ENCODE measurements around the gene KRTAP10-10. TPM values are rescaled to one million over a fixed set of nuclear protein-coding genes. Genes with fewer than 3 reads are reported as not detected.

KRTAP10-10 gene
- total RNA-seq, 1 donor from 2014 or later: not detected

DNA sequence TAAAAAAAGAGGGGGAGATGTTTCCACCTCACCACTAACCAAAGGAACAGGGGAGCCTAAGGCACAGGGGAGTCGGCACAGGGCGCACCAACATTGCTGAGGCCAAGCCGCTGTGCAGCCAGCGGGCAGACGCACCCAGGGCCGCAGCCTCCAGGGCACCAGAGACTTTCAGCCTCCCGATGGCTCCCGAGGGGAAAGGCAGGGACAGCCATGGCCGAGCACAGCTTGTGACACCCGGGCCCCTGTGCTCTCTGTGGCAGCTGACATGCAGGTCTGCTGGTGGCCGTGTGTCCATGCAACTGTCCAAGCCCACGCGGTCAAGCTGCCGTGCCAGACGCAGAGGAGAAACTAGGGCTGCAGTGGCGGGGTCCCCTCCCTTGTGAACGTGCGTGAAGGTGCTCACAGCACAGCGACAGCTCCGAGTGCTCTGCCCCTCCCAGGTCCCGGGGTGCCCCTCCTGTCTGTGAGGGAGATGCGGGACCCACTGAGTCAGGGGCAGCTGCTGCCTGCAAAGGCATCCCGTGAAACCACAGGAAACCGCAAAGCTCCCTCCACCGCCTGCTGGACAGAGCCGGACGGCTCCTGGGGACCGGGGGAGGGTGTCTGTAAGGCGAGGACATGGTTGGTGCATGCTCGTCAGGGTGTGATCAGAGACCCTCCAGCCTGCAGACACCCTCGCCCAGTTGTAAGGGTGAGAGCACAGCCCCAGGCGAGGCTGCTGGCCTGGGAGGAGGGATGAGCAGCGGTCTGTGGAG is 11.6 kb downstream of the KRTAP10-10 start:
- no peak overlapping the region for H3K27ac ChIP-seq
- peaks cover 13% of the 10 kb centered on the region for H3F3A ChIP-seq (ENCODE audit: low read depth)
- H3K79me2 ChIP-seq (ENCODE audit: low read depth): no peaks in the 10 kb centered on the region
- Mint-ChIP-seq H3K36me3 (peaks cover 4% of the 10 kb centered on the region), H3K4me3 (no peak overlapping the region), H3K9me3 (peaks cover 30% of the 10 kb centered on the region), H3K4me1 (peaks cover 13% of the 10 kb centered on the region), H3K27ac (peak overlapping the region; percentile 38), H3K27me3 (ENCODE audit: insufficient read depth, low read depth) (peaks cover 14% of the 10 kb centered on the region)
- H3K4me1 ChIP-seq: peaks cover 19% of the 10 kb centered on the region
- TF ChIP-seq, protein P1, sequence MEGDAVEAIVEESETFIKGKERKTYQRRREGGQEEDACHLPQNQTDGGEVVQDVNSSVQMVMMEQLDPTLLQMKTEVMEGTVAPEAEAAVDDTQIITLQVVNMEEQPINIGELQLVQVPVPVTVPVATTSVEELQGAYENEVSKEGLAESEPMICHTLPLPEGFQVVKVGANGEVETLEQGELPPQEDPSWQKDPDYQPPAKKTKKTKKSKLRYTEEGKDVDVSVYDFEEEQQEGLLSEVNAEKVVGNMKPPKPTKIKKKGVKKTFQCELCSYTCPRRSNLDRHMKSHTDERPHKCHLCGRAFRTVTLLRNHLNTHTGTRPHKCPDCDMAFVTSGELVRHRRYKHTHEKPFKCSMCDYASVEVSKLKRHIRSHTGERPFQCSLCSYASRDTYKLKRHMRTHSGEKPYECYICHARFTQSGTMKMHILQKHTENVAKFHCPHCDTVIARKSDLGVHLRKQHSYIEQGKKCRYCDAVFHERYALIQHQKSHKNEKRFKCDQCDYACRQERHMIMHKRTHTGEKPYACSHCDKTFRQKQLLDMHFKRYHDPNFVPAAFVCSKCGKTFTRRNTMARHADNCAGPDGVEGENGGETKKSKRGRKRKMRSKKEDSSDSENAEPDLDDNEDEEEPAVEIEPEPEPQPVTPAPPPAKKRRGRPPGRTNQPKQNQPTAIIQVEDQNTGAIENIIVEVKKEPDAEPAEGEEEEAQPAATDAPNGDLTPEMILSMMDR (IDR thresholded peaks at IDR 0.05): no peak
- TF ChIP-seq EZH2phosphoT487 (IDR thresholded peaks at IDR 0.05) (no peak), EZH2 (IDR thresholded peaks at IDR 0.05) (no peak)
- DNase-seq (ENCODE audit: low spot score): no peak
- H3K36me3 ChIP-seq: no peaks in the 10 kb centered on the region
- H4K20me1 ChIP-seq (ENCODE audit: low read depth): no peaks in the 10 kb centered on the region
- H2AFZ ChIP-seq (replicated peaks): no peak overlapping the region
- no peak overlapping the region for H3K4me3 ChIP-seq
- no peak overlapping the region for H3K4me2 ChIP-seq
- H3K27me3 ChIP-seq: no peaks in the 10 kb centered on the region
- H3K9ac ChIP-seq: no peak overlapping the region
- peaks cover 8% of the 10 kb centered on the region for H3K9me3 ChIP-seq (ENCODE audit: low read depth)

DNA sequence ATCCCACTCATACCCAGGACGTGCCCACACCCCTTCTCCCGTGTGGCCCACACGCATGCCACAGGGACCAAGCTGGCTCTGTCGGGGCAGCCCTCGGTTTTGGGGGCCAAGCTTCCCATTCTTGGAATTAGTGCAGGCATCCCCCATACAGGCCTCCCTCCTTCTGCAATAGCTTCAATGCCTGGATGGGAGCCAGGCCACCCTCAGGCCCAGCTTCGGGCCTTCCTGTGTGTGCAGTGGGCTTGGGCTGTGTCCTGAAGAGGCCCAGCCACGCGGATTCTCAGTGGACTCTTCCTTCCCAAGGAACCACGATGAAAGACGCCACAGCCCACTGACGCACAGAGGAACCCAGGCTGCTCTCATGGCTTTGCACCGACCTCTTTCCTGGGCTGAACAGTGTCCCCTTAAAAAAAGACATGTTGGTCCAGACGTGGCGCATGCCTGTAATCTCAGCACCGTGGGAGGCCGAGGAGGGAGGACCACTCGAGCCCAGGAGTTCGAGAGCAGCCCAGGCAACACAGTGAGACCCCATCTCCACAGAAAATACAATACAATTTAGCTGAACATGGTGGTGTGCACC is 12.5 kb downstream of the KRTAP10-10 start:
- Histone ChIP-seq H3K4me3 (no peak overlapping the region), H3K4me2 (no peak overlapping the region), H3K79me2 (ENCODE audit: low read depth) (no peaks in the 10 kb centered on the region), H4K20me1 (ENCODE audit: low read depth) (no peaks in the 10 kb centered on the region), H3K27me3 (no peaks in the 10 kb centered on the region), H3K36me3 (no peaks in the 10 kb centered on the region), H3K4me1 (peaks cover 14% of the 10 kb centered on the region), H2AFZ (replicated peaks) (no peak overlapping the region), H3K9ac (no peak overlapping the region), H3K27ac (no peak overlapping the region), H3F3A (ENCODE audit: low read depth) (peaks cover 7% of the 10 kb centered on the region), H3K9me3 (ENCODE audit: low read depth) (peaks cover 4% of the 10 kb centered on the region)
- no peak for DNase-seq (ENCODE audit: low spot score)
- Mint-ChIP-seq H3K4me1 (peaks cover 10% of the 10 kb centered on the region), H3K36me3 (peaks cover 4% of the 10 kb centered on the region), H3K9me3 (peaks cover 21% of the 10 kb centered on the region), H3K27ac (no peak overlapping the region), H3K27me3 (ENCODE audit: insufficient read depth, low read depth) (peaks cover 17% of the 10 kb centered on the region), H3K4me3 (no peak overlapping the region)
- TF ChIP-seq, protein P1 (IDR thresholded peaks at IDR 0.05): no peak
- no peak for TF ChIP-seq EZH2phosphoT487 (IDR thresholded peaks at IDR 0.05)

- Histone ChIP-seq H3F3A (ENCODE audit: low read depth) (peaks cover 7% of the 10 kb centered on the region), H3K36me3 (no peaks in the 10 kb centered on the region), H3K27ac (no peak overlapping the region), H3K4me1 (peaks cover 14% of the 10 kb centered on the region), H3K4me2 (no peak overlapping the region), H3K4me3 (no peak overlapping the region), H3K27me3 (no peaks in the 10 kb centered on the region), H3K79me2 (ENCODE audit: low read depth) (no peaks in the 10 kb centered on the region), H2AFZ (replicated peaks) (no peak overlapping the region), H4K20me1 (ENCODE audit: low read depth) (no peaks in the 10 kb centered on the region), H3K9me3 (ENCODE audit: low read depth) (no peaks in the 10 kb centered on the region), H3K9ac (no peak overlapping the region)
- TF ChIP-seq, protein P1 (IDR thresholded peaks at IDR 0.05): no peak
- TF ChIP-seq EZH2phosphoT487 (IDR thresholded peaks at IDR 0.05): no peak
- Mint-ChIP-seq H3K4me1 (peaks cover 10% of the 10 kb centered on the region), H3K27ac (no peak overlapping the region), H3K36me3 (peaks cover 4% of the 10 kb centered on the region), H3K4me3 (no peak overlapping the region), H3K27me3 (ENCODE audit: insufficient read depth, low read depth) (peaks cover 19% of the 10 kb centered on the region), H3K9me3 (peaks cover 16% of the 10 kb centered on the region)
- DNase-seq (ENCODE audit: low spot score): no peak
These were observed 13.3 kb downstream of the KRTAP10-10 start for GRCh38 chr21:44650265-44650972.

All from neural progenitor cell (in vitro differentiated cells).